Neural cell (in vitro differentiated cells): Measurements from ENCODE around the gene THBD. TPM values are rescaled to one million over a fixed set of nuclear protein-coding genes. Genes with fewer than 3 reads are reported as not detected.

Source experiments
- H2AFZ ChIP-seq: fragments of 200-600, 300-800 bp; sonication (generic), shearing (Covaris generic); 2 replicates; pipeline ENCODE4 v1.6.0; 2014; ENCODE audit warnings: low read depth, mild to moderate bottlenecking, antibody characterized with exemption, low read length, moderate library complexity
- H3F3A ChIP-seq: fragments of 200-600 bp; shearing (Covaris generic); 2 replicates; pipeline ENCODE4 v1.6.1; 2016; ENCODE audit warnings: mild to moderate bottlenecking, moderate library complexity, mixed read lengths, antibody characterized with exemption, low read length; ENCODE audit not compliant: insufficient read depth, poor library complexity, severe bottlenecking
- H3K27ac ChIP-seq: fragments of 200-600, 300-800 bp; sonication (generic), shearing (Covaris generic); 2 replicates; pipeline ENCODE4 v1.5.1; 2014; ENCODE audit warnings: mild to moderate bottlenecking, low read length, moderate library complexity
- H3K27me3 ChIP-seq: fragments of 300-800, 200-600 bp; sonication (generic), shearing (Covaris generic); 2 replicates; pipeline ENCODE4 v1.6.0; 2014; ENCODE audit warnings: mild to moderate bottlenecking, low read depth, low read length, moderate library complexity; ENCODE audit not compliant: insufficient read depth
- H3K36me3 ChIP-seq: fragments of 300-800, 200-600 bp; sonication (generic), shearing (Covaris generic); 2 replicates; pipeline ENCODE4 v1.5.1; 2014; ENCODE audit warnings: mild to moderate bottlenecking, antibody characterized with exemption, low read length, moderate library complexity; ENCODE audit not compliant: insufficient read depth
- H3K4me2 ChIP-seq: fragments of 300-800, 200-600 bp; sonication (generic), shearing (Covaris generic); 2 replicates; pipeline ENCODE4 v1.6.0; 2014; ENCODE audit warnings: mild to moderate bottlenecking, low read length
- H3K4me3 ChIP-seq: fragments of 300-800, 200-600 bp; sonication (generic), shearing (Covaris generic); 2 replicates; pipeline ENCODE4 v1.5.1; 2014; ENCODE audit warnings: mild to moderate bottlenecking, low read length, moderate library complexity
- H3K79me2 ChIP-seq: fragments of 200-600 bp; shearing (Covaris generic); replicated peaks from 2 replicates; pipeline ENCODE4 v1.6.0; 2014; ENCODE audit warnings: mild to moderate bottlenecking, low read length, moderate library complexity; ENCODE audit not compliant: insufficient read depth
- H3K9ac ChIP-seq: fragments of 300-800, 200-600 bp; sonication (generic), shearing (Covaris generic); 2 replicates; pipeline ENCODE4 v1.6.1; 2016; ENCODE audit warnings: mild to moderate bottlenecking, low read length, mixed read lengths
- H3K9me2 ChIP-seq: fragments of 200-600 bp; shearing (Covaris generic); 2 replicates; pipeline ENCODE4 v1.6.1; 2016; ENCODE audit warnings: mild to moderate bottlenecking, low read length, mixed read lengths; ENCODE audit not compliant: insufficient read depth
- H3K9me3 ChIP-seq: fragments of 200-600, 300-800 bp; sonication (generic), shearing (Covaris generic); 2 replicates; pipeline ENCODE4 v1.6.1; 2016; ENCODE audit warnings: mild to moderate bottlenecking, mixed run types, low read length, moderate library complexity, mixed read lengths
- H4K20me1 ChIP-seq: fragments of 200-600 bp; shearing (Covaris generic); 2 replicates; pipeline ENCODE4 v1.6.1; 2016; ENCODE audit warnings: mild to moderate bottlenecking, mixed run types; ENCODE audit not compliant: insufficient read depth
- CTCF ChIP-seq: fragments of 450-650 bp; IDR thresholded peaks from 2 replicates; pipeline ENCODE4 v1.5.1; 2014; ENCODE audit warnings: antibody characterized with exemption, mild to moderate bottlenecking, moderate library complexity; ENCODE audit not compliant: poor library complexity, severe bottlenecking
- EP300 ChIP-seq: fragments of 450-650 bp; conservative IDR thresholded peaks from 2 replicates; pipeline ENCODE4 v1.6.1; 2014; ENCODE audit warnings: antibody characterized with exemption, mild to moderate bottlenecking, moderate library complexity; ENCODE audit not compliant: poor library complexity, severe bottlenecking
- EZH2 ChIP-seq: fragments of 200-600, 300-800 bp; shearing (Covaris generic), sonication (generic); IDR thresholded peaks from 2 replicates; pipeline ENCODE4 v1.6.1; 2014; ENCODE audit warnings: antibody characterized with exemption, low read length, borderline replicate concordance, mild to moderate bottlenecking; ENCODE audit not compliant: insufficient read depth, poor library complexity, severe bottlenecking
- MXI1 ChIP-seq: fragments of 450-650 bp; conservative IDR thresholded peaks from 2 replicates; pipeline ENCODE4 v1.6.1; 2014; ENCODE audit warnings: antibody characterized with exemption, mild to moderate bottlenecking; ENCODE audit not compliant: poor library complexity, severe bottlenecking
- POLR2AphosphoS5 ChIP-seq: IDR thresholded peaks from 2 replicates; pipeline ENCODE4 v1.6.1; 2012
- RAD21 ChIP-seq: fragments of 450-650 bp; conservative IDR thresholded peaks from 2 replicates; pipeline ENCODE4 v1.6.1; 2014; ENCODE audit warnings: antibody characterized with exemption, mild to moderate bottlenecking, moderate library complexity
- REST ChIP-seq: IDR thresholded peaks from 2 replicates; pipeline ENCODE4 v1.6.1; 2012; ENCODE audit warnings: borderline replicate concordance
- SMC3 ChIP-seq: fragments of 450-650 bp; conservative IDR thresholded peaks from 2 replicates; pipeline ENCODE4 v1.6.1; 2014; ENCODE audit warnings: antibody characterized with exemption, mild to moderate bottlenecking, moderate library complexity; ENCODE audit not compliant: poor library complexity
- TAF1 ChIP-seq: IDR thresholded peaks from 2 replicates; pipeline ENCODE4 v1.6.1; 2012; ENCODE audit warnings: low read depth
- polyA plus RNA-seq: library from polyadenylated mRNA; depleted of rRNA; stranded (reverse); fragments of >200 nt; gene quantifications from 2 replicates; pipeline ENCODE4 v1.2.3, GENCODE V29; 2014

The THBD gene
- polyA plus RNA-seq, 1 donor from 2014 or later, result not detected

GRCh38 chr20:23007462-23007861, 42.0 kb downstream of the THBD start:
- Histone ChIP-seq H3K27me3 (no peaks in the 10 kb centered on the region), H2AFZ (no peak overlapping the region), H3K27ac (no peak overlapping the region), H3K36me3 (no peaks in the 10 kb centered on the region), H4K20me1 (no peaks in the 10 kb centered on the region), H3K79me2 (no peaks in the 10 kb centered on the region), H3K4me2 (no peak overlapping the region), H3K9me3 (no peaks in the 10 kb centered on the region), H3K9ac (no peak overlapping the region), H3K4me3 (no peak overlapping the region), H3K9me2 (no peaks in the 10 kb centered on the region), H3F3A (no peaks in the 10 kb centered on the region)
- TF ChIP-seq SMC3 (no peak), CTCF (no peak), RAD21 (no peak), MXI1 (no peak), POLR2AphosphoS5 (no peak), TAF1 (no peak), EZH2 (no peak), REST (no peak), EP300 (no peak)

GRCh38 chr20:23005776-23006175, 43.7 kb downstream of the THBD start:
- no peaks in the 10 kb centered on the region for H3K9me2 ChIP-seq
- no peaks in the 10 kb centered on the region for H3K9me3 ChIP-seq
- H2AFZ ChIP-seq, result no peak overlapping the region
- H3K27me3 ChIP-seq, result no peaks in the 10 kb centered on the region
- no peak overlapping the region for H3K4me2 ChIP-seq
- no peak for TF ChIP-seq EP300
- TF ChIP-seq RAD21, result no peak
- H4K20me1 ChIP-seq, result no peaks in the 10 kb centered on the region
- H3K9ac ChIP-seq, result no peak overlapping the region
- no peaks in the 10 kb centered on the region for H3K36me3 ChIP-seq
- H3K4me3 ChIP-seq, result no peak overlapping the region
- H3K79me2 ChIP-seq, result no peaks in the 10 kb centered on the region
- no peaks in the 10 kb centered on the region for H3F3A ChIP-seq
- no peak overlapping the region for H3K27ac ChIP-seq
